GM11168 (cell line): ENCODE data around the gene DAPK2.

Experiments used
- in situ Hi-C: fragments of 300-500 bp; cut with MboI; formaldehyde crosslinking; loops from one replicate; pipeline ENCODE4 v1.12.0; 2022; ENCODE audit warnings: low sequenced_read_pairs; ENCODE audit not compliant: unreplicated experiment

DAPK2 gene

GRCh38 chr15:64029633-64030032 is 16.7 kb downstream of the DAPK2 start:
- in situ Hi-C loops = no loop called here

GRCh38 chr15:64029110-64029509 is 17.2 kb downstream of the DAPK2 start:
- in situ Hi-C loops = no loop called here

- in situ Hi-C loops = no loop called here
Measured at GRCh38 chr15:64026591-64026990, 19.7 kb downstream of the DAPK2 start.

- in situ Hi-C loops = no loop called here
Measured at GRCh38 chr15:64024172-64025050, 21.9 kb downstream of the DAPK2 start.

GRCh38 chr15:64023220-64023619 is 23.1 kb downstream of the DAPK2 start:
- in situ Hi-C loops = no loop called here

- in situ Hi-C loops = no loop called here
Measured at GRCh38 chr15:64022571-64022970, 23.7 kb downstream of the DAPK2 start.

- in situ Hi-C loops = no loop called here
Measured at GRCh38 chr15:64019764-64020163, 26.5 kb downstream of the DAPK2 start.

GRCh38 chr15:64017591-64018163 is 28.6 kb downstream of the DAPK2 start:
- in situ Hi-C loops = no loop called here

GRCh38 chr15:64017082-64017588 is 29.1 kb downstream of the DAPK2 start:
- in situ Hi-C loops = no loop called here

- in situ Hi-C loops = no loop called here
Measured at GRCh38 chr15:64016257-64016656, 30.0 kb downstream of the DAPK2 start.

GRCh38 chr15:64014995-64015394 is 31.3 kb downstream of the DAPK2 start:
- in situ Hi-C loops = no loop called here

- in situ Hi-C loops = no loop called here
Measured at GRCh38 chr15:64013179-64014062, 32.9 kb downstream of the DAPK2 start.

GRCh38 chr15:64011736-64012135 is 34.5 kb downstream of the DAPK2 start:
- in situ Hi-C loops = no loop called here

GRCh38 chr15:64010719-64011118 is 35.6 kb downstream of the DAPK2 start:
- in situ Hi-C loops = no loop called here

GRCh38 chr15:64009798-64010261 is 36.5 kb downstream of the DAPK2 start:
- in situ Hi-C loops = no loop called here

GRCh38 chr15:64009241-64009640 is 37.0 kb downstream of the DAPK2 start:
- in situ Hi-C loops = no loop called here

- in situ Hi-C loops = no loop called here
Measured at GRCh38 chr15:64008177-64008576, 38.1 kb downstream of the DAPK2 start.

- in situ Hi-C loops = no loop called here
Measured at GRCh38 chr15:64006642-64007041, 39.6 kb downstream of the DAPK2 start.

GRCh38 chr15:64004587-64004986 is 41.7 kb downstream of the DAPK2 start:
- in situ Hi-C loops = no loop called here

GRCh38 chr15:64004056-64004455 is 42.2 kb downstream of the DAPK2 start:
- in situ Hi-C loops = no loop called here

GRCh38 chr15:64003182-64003581 is 43.1 kb downstream of the DAPK2 start:
- in situ Hi-C loops = no loop called here
